Measurements from ENCODE around the gene POLRMT. TPM values are rescaled to one million over a fixed set of nuclear protein-coding genes. Genes with fewer than 3 reads are reported as not detected.

The POLRMT gene
- total RNA-seq, 4 donors from 2014 or later = 28.2 to 73.5 (median 51.5) TPM

DNA sequence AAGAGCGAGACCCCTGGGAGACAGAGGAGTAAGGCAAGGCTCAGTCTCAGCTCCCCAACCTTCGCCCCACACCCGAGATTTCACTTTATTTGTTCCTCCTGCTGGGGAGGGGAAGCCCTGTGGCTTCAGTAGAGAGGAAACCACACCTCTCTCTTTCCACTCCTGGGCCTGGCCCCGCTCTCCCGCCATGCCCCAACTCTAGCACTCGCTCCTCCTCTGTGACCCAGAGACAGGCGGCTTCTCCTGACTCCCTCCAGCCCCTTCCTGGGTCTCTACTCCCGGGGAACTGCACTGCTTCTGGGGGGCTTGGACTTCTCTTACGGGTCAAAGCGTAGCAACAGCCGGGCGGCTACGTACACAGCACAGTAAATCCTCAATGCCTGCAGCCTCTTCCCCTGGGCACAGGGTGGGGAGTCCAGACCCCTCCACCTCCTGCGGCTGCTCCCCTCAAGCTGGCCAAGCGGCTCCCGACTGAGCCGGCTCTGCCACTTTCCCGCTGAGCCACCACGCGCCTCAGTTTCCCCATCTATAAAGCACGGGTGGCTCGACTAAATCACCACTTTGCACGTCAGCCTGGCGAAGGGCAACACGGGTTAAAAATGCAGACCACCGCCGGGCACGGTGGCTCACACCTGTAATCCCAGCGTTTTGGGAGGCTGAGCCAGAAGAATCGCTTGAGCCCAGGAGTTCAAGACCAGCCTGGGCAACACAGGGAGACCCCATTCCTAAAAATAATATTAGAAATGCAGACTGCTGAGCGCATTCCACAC, 28.3 kb upstream of the POLRMT start:
- 19% methylated on average over 25 to 30 of the region's 31 CpGs for WGBS, 2 donors
- Histone ChIP-seq H3K4me1 (peaks cover 3 to 77% (median 64%) of the 10 kb centered on the region in 4 donors), H3K27me3 (no peaks in the 10 kb centered on the region), H3K27ac (peak overlapping the region; percentile 78 to 96 (median 91)), H3K4me3 (peak overlapping the region; percentile 77 to 100 (median 98)), H3K36me3 (peaks cover 0 to 25% (median 0%) of the 10 kb centered on the region in 3 donors), H3K9me3 (no peaks in the 10 kb centered on the region)
- DNase-seq (ENCODE audit: low spot score in 2 of 2) = no peak
- TF ChIP-seq, protein P1, sequence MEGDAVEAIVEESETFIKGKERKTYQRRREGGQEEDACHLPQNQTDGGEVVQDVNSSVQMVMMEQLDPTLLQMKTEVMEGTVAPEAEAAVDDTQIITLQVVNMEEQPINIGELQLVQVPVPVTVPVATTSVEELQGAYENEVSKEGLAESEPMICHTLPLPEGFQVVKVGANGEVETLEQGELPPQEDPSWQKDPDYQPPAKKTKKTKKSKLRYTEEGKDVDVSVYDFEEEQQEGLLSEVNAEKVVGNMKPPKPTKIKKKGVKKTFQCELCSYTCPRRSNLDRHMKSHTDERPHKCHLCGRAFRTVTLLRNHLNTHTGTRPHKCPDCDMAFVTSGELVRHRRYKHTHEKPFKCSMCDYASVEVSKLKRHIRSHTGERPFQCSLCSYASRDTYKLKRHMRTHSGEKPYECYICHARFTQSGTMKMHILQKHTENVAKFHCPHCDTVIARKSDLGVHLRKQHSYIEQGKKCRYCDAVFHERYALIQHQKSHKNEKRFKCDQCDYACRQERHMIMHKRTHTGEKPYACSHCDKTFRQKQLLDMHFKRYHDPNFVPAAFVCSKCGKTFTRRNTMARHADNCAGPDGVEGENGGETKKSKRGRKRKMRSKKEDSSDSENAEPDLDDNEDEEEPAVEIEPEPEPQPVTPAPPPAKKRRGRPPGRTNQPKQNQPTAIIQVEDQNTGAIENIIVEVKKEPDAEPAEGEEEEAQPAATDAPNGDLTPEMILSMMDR (IDR thresholded peaks at IDR 0.05) = no peak
- TF ChIP-seq EP300 (IDR thresholded peaks at IDR 0.05) = no peak
- TF ChIP-seq POLR2A (IDR thresholded peaks at IDR 0.05) = no peak

DNA sequence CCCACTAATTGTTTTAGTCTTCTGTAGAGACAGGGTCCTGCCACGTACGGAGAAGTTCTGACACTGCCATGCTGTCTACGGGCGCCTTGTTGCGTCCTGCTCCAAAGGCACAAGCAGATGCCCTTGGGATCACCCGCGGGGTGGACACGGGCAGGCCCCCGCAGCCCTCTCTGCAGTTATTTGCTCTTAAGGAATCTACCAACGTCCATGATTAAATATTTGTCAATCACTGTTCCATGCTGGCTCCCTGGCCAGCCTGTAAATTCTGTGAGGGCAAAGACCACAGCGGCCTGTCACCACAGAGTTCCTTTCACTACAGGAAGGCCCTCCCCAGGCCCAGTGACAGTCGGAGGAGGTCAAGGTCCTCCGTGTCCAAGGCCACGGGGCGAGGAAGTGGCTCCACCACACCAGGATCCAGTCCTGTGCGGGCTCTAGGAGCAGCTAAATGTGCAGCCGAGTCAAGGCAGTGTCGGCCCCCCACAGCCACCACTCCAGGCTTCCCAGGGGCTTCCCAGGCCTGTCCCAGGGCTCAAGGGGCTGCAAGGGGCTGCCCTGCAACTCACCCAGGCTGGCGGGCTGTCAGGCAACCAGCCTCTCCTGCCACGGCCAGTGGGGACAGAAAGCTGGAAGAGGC, 27.6 kb upstream of the POLRMT start:
- Histone ChIP-seq H3K9me3 (no peaks in the 10 kb centered on the region), H3K4me1 (peaks cover 3 to 83% (median 64%) of the 10 kb centered on the region in 4 donors), H3K27ac (peak overlapping the region; percentile 78 to 96 (median 91)), H3K36me3 (peaks cover 0 to 28% (median 0%) of the 10 kb centered on the region in 3 donors), H3K4me3 (peak overlapping the region; percentile 77 to 100 (median 98)), H3K27me3 (no peaks in the 10 kb centered on the region)
- TF ChIP-seq, protein P1 (IDR thresholded peaks at IDR 0.05) = no peak
- TF ChIP-seq EP300 (IDR thresholded peaks at IDR 0.05) (no peak), POLR2A (IDR thresholded peaks at IDR 0.05) (no peak)
- DNase-seq (ENCODE audit: low spot score in 2 of 2) = no peak
- WGBS, 2 donors = 33 to 42% methylated on average over 20 of the region's 20 CpGs

GRCh38 chr19:658916-659839, 25.8 kb upstream of the POLRMT start:
- Histone ChIP-seq H3K4me1 (peaks cover 3 to 77% (median 55%) of the 10 kb centered on the region in 4 donors), H3K4me3 (no peak overlapping the region), H3K27ac (peak overlapping the region in 3 of 4 donors; percentile 70 to 96 (median 92)), H3K27me3 (no peaks in the 10 kb centered on the region), H3K36me3 (peaks cover 0 to 30% (median 0%) of the 10 kb centered on the region in 3 donors), H3K9me3 (no peaks in the 10 kb centered on the region)
- 68 to 71% methylated on average over 12 to 25 of the region's 50 CpGs for whole genome bisulfite sequencing, 2 donors
- TF ChIP-seq EP300 (IDR thresholded peaks at IDR 0.05) = no peak
- TF ChIP-seq, protein P1 (IDR thresholded peaks at IDR 0.05) = no peak
- TF ChIP-seq POLR2A (IDR thresholded peaks at IDR 0.05) = no peak
- no peak for DNase-seq (ENCODE audit: low spot score in 2 of 2)

DNA sequence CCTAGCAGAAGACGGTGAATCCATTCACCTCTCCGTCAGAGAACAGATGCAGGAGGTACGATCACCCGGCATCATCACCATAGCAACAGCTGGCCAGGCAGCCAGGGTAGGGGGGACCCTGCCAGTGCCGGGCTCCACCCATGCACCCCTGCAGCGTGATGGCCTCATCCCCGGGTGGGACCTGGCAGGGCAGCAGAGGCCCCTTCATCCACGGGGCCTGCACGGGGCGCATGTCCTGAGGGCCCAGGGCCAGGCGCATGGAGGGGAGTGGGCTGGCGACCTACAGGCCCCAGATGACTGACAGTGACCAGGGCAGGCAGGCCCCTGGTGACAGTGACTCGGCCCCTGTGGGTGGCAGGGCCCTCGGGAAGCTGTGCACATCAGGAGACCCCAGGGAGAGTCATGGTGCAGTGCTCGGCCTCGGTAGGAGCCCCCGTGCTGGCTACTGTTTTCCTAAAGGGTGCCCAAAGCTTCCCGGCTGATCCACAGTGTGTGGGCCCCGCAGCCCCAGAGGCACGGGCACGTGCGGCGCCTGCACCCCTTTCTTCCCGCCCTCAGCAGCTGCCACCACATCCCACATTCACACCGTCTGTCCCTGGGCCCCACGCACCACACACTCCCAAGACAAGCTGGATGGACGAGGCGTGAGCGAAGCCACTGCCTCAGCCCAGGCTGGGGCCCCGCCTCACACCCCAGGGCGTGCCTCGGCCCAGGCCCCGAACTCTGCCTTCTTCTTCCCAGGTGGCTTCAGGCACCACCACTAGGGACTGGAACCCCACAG, 24.9 kb upstream of the POLRMT start:
- H3K4me3 ChIP-seq = no peak overlapping the region
- H3K27ac ChIP-seq = peak overlapping the region in 3 of 4 donors; percentile 70 to 96 (median 92)
- 73 to 77% methylated on average over 15 to 17 of the region's 33 CpGs for WGBS, 2 donors
- no peaks in the 10 kb centered on the region for H3K9me3 ChIP-seq
- DNase-seq (ENCODE audit: low spot score in 2 of 2) = no peak
- H3K36me3 ChIP-seq = peaks cover 0 to 40% (median 0%) of the 10 kb centered on the region in 3 donors
- TF ChIP-seq EP300 (IDR thresholded peaks at IDR 0.05) (no peak), POLR2A (IDR thresholded peaks at IDR 0.05) (no peak)
- TF ChIP-seq, protein P1 (IDR thresholded peaks at IDR 0.05) = no peak
- H3K4me1 ChIP-seq = peaks cover 3 to 68% (median 47%) of the 10 kb centered on the region in 4 donors
- no peaks in the 10 kb centered on the region for H3K27me3 ChIP-seq
